Epidermal melanocyte (primary cell): ENCODE measurements around the gene PLEKHA5.

ENCODE experiments used
- DNase-seq: peaks from one replicate; pipeline ENCODE4 v3.0.0; 2011; ENCODE audit warnings: low spot score; ENCODE audit not compliant: insufficient read length

The PLEKHA5 gene

GRCh38 chr12:19230299-19230866 lies 100.8 kb downstream of the PLEKHA5 start:
- DNase-seq = no peak

GRCh38 chr12:19230896-19231295 lies 101.4 kb downstream of the PLEKHA5 start:
- DNase-seq = no peak

- no peak for DNase-seq
Observed at GRCh38 chr12:19234171-19234704, 104.7 kb downstream of the PLEKHA5 start.

GRCh38 chr12:19234981-19235871 lies 105.7 kb downstream of the PLEKHA5 start:
- DNase-seq = no peak

- DNase-seq = no peak
Observed at GRCh38 chr12:19236656-19237055, 107.1 kb downstream of the PLEKHA5 start.

GRCh38 chr12:19238540-19238939 lies 109.0 kb downstream of the PLEKHA5 start:
- DNase-seq = no peak

- DNase-seq = no peak
Observed at GRCh38 chr12:19239102-19239501, 109.6 kb downstream of the PLEKHA5 start.

DNA sequence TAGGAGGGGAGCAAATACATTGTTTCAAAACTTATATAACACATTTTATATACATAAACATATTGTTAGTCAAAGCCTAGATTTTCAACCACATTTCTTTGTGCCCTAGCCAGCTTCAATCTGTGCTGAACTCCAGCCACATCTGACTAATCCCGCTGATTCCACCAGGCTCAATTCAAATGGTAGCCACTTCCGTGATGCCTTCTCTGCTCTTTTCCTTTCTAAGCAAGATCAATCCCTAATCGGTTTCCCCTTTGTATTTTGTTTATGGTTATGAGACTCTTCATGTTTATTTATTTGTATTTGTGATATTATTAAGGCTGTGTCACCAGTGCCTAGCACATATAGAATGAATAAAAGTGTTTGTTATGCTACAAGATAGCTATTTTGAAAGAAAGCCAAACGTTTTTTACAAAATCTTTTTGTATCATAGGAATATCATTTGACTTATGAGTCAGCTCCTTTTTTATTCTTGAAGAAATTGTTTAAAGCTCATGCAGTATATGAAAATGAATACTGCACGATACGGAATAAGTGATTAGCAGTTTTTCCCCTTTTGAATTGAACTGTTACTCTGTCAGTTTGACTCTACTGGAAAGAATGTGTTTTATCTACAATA lies 110.2 kb downstream of the PLEKHA5 start:
- DNase-seq = no peak

DNA sequence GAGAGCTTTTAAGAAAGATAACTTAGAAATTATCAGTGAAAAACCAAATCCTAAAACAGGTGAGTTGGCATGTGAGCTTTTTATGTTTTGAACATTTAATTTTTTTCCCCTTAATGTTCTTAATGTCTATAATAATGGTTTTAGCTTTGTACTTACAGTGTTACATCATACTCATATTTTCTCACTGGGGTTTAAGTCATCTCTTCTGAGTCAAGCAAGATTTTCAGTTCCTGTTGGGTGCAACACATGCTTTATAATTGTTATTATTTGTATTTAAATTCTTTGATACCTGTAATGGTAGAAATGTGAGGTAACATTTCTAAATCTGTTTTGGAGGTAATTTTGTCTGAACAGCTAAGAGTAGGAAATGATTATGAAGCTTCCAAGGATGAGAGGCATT lies 113.0 kb downstream of the PLEKHA5 start:
- DNase-seq = no peak

DNA sequence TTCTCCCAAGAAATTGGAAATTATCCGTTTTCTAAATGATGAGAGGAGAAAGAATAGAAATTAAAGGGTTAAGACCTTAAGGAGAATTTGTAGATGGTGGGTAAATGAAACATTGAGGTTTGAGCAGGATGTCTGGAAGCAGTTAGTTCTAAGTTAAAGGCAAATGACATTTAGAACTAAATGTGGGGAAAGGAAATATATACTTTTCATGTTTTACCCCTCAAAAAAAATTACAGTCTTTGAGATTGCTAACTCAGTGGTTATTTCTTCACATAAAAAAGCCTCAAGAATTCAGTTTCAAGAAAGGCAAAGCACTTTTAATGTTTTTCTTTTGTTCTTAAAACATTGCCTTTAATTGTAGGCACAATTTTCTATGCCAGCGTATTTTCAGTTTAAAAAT lies 114.0 kb downstream of the PLEKHA5 start:
- DNase-seq = no peak

DNA sequence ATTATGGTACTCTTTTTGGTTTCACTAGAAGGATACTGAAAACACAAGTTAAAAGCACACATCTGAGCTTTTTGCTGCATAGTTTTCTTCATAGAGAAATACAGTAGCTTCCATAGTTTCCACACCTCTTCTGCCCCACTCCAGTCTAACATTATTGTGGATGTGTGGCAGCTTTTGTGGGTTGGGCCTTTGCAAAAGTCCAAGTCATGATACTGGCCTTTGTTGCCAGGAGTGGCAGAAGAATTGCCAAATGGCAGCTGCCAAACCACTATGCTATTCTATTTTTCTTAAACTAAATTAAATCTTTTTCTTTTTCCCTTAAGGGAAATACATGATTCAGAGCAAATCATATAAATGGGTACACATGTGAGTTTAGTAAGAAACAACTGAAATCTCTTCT lies 114.8 kb downstream of the PLEKHA5 start:
- no peak for DNase-seq

- DNase-seq = no peak
Observed at GRCh38 chr12:19245106-19245505, 115.6 kb downstream of the PLEKHA5 start.

DNA sequence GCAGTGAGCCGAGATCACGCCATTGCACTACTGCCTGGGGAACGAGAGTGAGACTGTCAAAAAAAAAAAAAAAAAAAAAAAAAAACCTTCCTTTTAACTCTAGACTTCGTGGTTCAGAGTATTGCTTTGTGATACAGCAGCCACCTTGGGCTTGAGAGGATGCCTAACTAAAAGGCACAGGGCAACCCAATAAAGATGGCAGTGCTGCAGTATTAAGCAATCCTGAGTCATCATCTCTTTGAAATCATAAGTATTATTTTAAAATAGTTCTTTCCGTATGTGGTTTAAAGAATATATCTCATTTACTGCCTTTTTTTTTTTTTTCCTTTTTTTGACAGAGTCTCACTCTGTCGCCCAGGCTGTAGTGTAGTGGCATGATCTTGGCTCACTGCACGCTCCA lies 116.1 kb downstream of the PLEKHA5 start:
- DNase-seq = no peak

DNA sequence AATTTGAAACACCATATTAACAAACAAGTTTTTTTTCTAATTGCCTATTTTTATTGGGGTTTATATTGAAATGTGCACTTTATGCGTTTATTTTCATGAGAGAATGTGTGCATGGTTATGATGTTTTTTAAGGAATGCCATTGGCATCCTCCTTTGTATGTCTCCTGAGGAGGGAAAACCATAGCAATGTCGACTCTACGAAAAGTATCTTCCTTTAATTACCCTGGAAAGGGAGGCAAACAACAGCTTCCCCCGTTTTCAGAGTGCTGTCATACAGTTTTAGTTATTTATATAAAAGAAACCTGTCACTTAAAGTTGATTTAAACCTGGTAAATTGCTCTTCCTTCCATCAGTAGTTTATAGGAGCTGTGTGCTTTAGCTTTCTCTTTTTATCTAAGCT lies 117.4 kb downstream of the PLEKHA5 start:
- no peak for DNase-seq

DNA sequence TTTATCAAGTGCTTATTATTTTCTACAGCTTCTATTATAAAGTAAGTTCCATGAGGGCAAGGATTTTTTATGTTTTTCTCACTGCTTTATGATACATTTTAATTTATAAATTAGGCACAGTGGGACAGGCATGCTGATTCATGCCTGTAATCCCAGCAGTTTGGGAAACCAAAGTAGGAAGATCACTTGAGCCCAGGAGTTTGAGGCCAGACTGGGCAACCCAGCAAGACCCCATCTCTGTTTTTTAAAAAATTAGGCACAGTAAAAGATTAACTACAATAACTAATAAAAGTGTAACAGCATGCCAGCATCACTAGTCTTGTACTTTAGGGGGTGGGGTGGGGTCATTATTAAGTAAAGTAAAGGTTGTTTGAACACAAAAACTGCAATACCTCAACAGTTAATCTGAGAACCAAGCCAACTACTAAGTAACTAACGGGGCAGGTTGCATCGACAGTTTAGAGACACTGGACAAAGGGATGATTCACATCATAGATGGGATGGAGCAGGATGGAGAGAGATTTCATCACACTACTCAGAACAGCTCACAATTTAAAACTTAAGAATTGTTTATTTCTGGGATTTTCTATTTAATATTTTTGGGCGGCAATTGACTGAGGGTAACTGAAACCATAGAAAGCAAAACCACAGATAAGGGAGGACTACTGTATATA lies 119.5 kb downstream of the PLEKHA5 start:
- no peak for DNase-seq

GRCh38 chr12:19251481-19252132 lies 122.1 kb downstream of the PLEKHA5 start:
- DNase-seq = no peak

DNA sequence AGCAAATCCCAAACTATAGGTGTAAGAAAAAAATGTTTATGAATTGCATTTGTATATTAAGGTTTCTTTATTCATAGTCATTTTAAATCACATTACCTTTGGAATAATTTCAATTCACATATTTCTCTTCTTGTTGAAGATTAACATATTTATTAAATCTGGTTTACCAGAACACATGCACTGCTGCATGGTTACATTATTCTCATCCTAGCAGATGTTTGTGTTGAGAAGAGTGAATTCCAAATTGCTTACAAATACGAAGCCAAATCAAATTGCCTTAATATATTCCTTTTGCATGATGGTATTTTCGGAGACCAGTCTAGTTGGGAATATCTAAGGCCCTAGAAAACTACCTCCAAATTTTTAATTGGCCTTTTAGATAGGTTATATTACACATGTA lies 130.6 kb downstream of the PLEKHA5 start:
- no peak for DNase-seq

- DNase-seq = no peak
Observed at GRCh38 chr12:19261773-19262172, 132.2 kb downstream of the PLEKHA5 start.

DNA sequence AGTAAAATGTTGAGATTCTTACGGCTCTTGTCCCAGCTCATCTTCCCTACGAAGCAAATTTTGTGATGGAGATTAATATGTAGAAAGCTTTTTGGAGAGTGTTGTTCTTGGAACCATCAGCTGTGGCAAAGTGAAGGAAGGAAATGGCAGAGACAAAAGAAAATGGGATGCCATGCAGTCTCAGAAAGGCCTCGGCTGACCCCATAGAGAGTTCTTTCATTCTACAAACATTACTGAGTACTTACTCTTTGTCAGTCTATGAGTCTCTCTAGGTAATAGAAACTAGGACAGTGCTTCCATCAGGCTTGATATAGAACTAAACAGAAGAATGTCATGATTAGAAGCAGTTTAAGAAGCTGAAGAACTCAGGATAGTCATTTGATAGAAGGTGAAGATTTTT lies 134.1 kb downstream of the PLEKHA5 start:
- no peak for DNase-seq

- DNase-seq = peak; percentile 56
Observed at GRCh38 chr12:19273482-19274330, 144.2 kb downstream of the PLEKHA5 start.
